OCI-LY1 (cell line): ENCODE results near the gene DGKG.
A peak's percentile ranks its signal among the peaks of the same experiment; 100 is the strongest.

Experiments used
- H2AFZ ChIP-seq: fragments of 200-600 bp; sonication (generic), shearing (Covaris generic); 2 replicates; pipeline ENCODE4 v1.6.0; 2014; ENCODE audit warnings: antibody characterized with exemption, mild to moderate bottlenecking, low read length
- H3F3A ChIP-seq: fragments of 200-600 bp; sonication (generic), shearing (Covaris generic); 2 replicates; pipeline ENCODE4 v1.6.0; 2014; ENCODE audit warnings: mild to moderate bottlenecking, antibody characterized with exemption, low read length, moderate library complexity; ENCODE audit not compliant: insufficient read depth
- H3K27ac ChIP-seq: fragments of 200-600 bp; sonication (generic); 2 replicates; pipeline ENCODE4 v1.5.1; 2014; ENCODE audit warnings: low read length, mixed run types, mild to moderate bottlenecking, low read depth; ENCODE audit not compliant: poor library complexity, severe bottlenecking
- H3K27me3 ChIP-seq: fragments of 200-600 bp; sonication (generic); 2 replicates; pipeline ENCODE4 v1.6.0; 2014; ENCODE audit warnings: antibody characterized with exemption, mild to moderate bottlenecking, low read length, moderate library complexity; ENCODE audit not compliant: insufficient read depth
- H3K36me3 ChIP-seq: fragments of 200-600 bp; sonication (generic); 2 replicates; pipeline ENCODE4 v1.6.1; 2014; ENCODE audit warnings: mild to moderate bottlenecking, antibody characterized with exemption, low read length, moderate library complexity, mixed read lengths; ENCODE audit not compliant: insufficient read depth
- H3K4me1 ChIP-seq: fragments of 200-600 bp; sonication (generic); 2 replicates; pipeline ENCODE4 v1.5.1; 2014; ENCODE audit warnings: mild to moderate bottlenecking, low read length, moderate library complexity; ENCODE audit not compliant: insufficient read depth, severe bottlenecking
- H3K4me2 ChIP-seq: fragments of 200-600 bp; sonication (generic), shearing (Covaris generic); 2 replicates; pipeline ENCODE4 v1.6.1; 2014; ENCODE audit warnings: low read length
- H3K4me3 ChIP-seq: fragments of 200-600 bp; sonication (generic); 2 replicates; pipeline ENCODE4 v1.5.1; 2014; ENCODE audit warnings: low read length, low read depth, mild to moderate bottlenecking, mixed read lengths; ENCODE audit not compliant: poor library complexity, severe bottlenecking
- H3K79me2 ChIP-seq: fragments of 200-600 bp; shearing (Covaris generic); 2 replicates; pipeline ENCODE4 v1.6.1; 2016; ENCODE audit warnings: mixed run types, low read length, mixed read lengths; ENCODE audit not compliant: insufficient read depth
- H3K9ac ChIP-seq: fragments of 200-600 bp; sonication (generic), shearing (Covaris generic); 2 replicates; pipeline ENCODE4 v1.6.1; 2014; ENCODE audit warnings: mild to moderate bottlenecking, low read length, mixed read lengths
- H3K9me2 ChIP-seq: fragments of 200-600 bp; sonication (generic), shearing (Covaris generic); 2 replicates; pipeline ENCODE4 v1.6.1; 2014; ENCODE audit warnings: low read depth, mild to moderate bottlenecking, low read length, mixed read lengths
- H3K9me3 ChIP-seq: fragments of 200-600 bp; shearing (Covaris generic); 2 replicates; pipeline ENCODE4 v1.6.1; 2014; ENCODE audit warnings: low read length, mixed read lengths
- H4K20me1 ChIP-seq: fragments of 200-600 bp; sonication (generic), shearing (Covaris generic); 2 replicates; pipeline ENCODE4 v1.6.0; 2016; ENCODE audit warnings: mild to moderate bottlenecking, low read length; ENCODE audit not compliant: insufficient read depth
- CTCF ChIP-seq: fragments of 200-600 bp; sonication (generic), shearing (Covaris generic); IDR thresholded peaks from 2 replicates; pipeline ENCODE4 v1.5.1; 2017; ENCODE audit warnings: mild to moderate bottlenecking, antibody characterized with exemption, low read length, moderate library complexity, mixed read lengths
- EZH2 ChIP-seq: fragments of 200-600 bp; sonication (generic), shearing (Covaris generic); IDR thresholded peaks from 2 replicates; pipeline ENCODE4 v1.8.0; 2017; ENCODE audit warnings: borderline replicate concordance, mixed run types, mild to moderate bottlenecking, antibody characterized with exemption, low read length, moderate library complexity, mixed read lengths

The DGKG gene

DNA sequence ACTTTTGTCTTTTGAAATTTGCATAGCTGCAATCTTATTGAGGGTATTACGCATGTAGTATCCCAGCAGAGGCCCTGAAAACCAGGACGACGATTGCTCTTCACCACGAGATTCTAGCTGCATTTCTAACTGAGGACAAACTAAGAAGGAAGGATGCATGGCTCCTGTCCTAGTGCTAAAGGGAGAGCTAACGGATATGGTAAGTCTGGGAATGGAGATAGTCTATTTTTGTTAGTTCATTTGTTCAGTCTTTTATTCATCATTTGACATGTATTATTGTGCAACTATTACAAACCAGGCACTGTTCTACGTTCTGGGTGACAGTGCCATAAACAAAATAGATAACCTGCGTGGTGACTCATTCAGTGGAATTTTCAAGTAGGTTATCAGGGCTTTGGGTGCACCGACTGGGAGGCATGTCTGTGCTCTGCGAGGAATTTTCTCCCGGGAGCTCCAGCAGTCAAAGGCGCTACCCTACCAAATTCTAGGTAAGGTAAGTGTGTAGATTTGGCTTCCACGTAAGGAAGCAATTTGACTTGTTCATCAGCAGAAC lies 201.3 kb downstream of the DGKG start:
- Histone ChIP-seq H3K9me3 (no peaks in the 10 kb centered on the region), H3K27ac (no peak overlapping the region), H3F3A (no peaks in the 10 kb centered on the region), H3K36me3 (no peaks in the 10 kb centered on the region), H3K4me2 (no peak overlapping the region), H3K4me1 (no peaks in the 10 kb centered on the region), H3K27me3 (no peaks in the 10 kb centered on the region), H3K9me2 (no peaks in the 10 kb centered on the region; the same call in 1 of the 2 replicates), H3K9ac (no peak overlapping the region), H4K20me1 (no peaks in the 10 kb centered on the region), H2AFZ (no peak overlapping the region), H3K79me2 (no peaks in the 10 kb centered on the region), H3K4me3 (no peak overlapping the region)
- no peak for TF ChIP-seq EZH2
- TF ChIP-seq CTCF = no peak

- Histone ChIP-seq H3K27ac (no peak overlapping the region), H2AFZ (no peak overlapping the region), H3K4me1 (peaks cover 31% of the 10 kb centered on the region), H3K9ac (no peak overlapping the region), H3K4me2 (no peak overlapping the region), H3K36me3 (no peaks in the 10 kb centered on the region), H3K4me3 (no peak overlapping the region), H3K9me2 (no peaks in the 10 kb centered on the region; the same call in 1 of the 2 replicates), H3K9me3 (no peaks in the 10 kb centered on the region), H3K27me3 (peaks cover 7% of the 10 kb centered on the region; the same call in 1 of the 2 replicates), H4K20me1 (no peaks in the 10 kb centered on the region), H3K79me2 (no peaks in the 10 kb centered on the region), H3F3A (no peaks in the 10 kb centered on the region)
- TF ChIP-seq CTCF (no peak), EZH2 (no peak)
These were observed 207.4 kb downstream of the DGKG start for GRCh38 chr3:186154641-186155040.

GRCh38 chr3:186152889-186153292 lies 209.1 kb downstream of the DGKG start:
- Histone ChIP-seq H3K9me3 (no peaks in the 10 kb centered on the region), H3K9ac (no peak overlapping the region), H3F3A (no peaks in the 10 kb centered on the region), H3K36me3 (no peaks in the 10 kb centered on the region), H3K4me3 (no peak overlapping the region), H4K20me1 (no peaks in the 10 kb centered on the region), H3K27ac (peak overlapping the region; percentile 45), H3K27me3 (peaks cover 7% of the 10 kb centered on the region; the same call in 1 of the 2 replicates), H2AFZ (no peak overlapping the region), H3K4me2 (peak overlapping the region; percentile 3; the same call in 1 of the 2 replicates), H3K4me1 (peaks cover 31% of the 10 kb centered on the region), H3K79me2 (no peaks in the 10 kb centered on the region), H3K9me2 (no peaks in the 10 kb centered on the region; the same call in 1 of the 2 replicates)
- TF ChIP-seq CTCF (no peak), EZH2 (no peak)
